ENCODE results near the gene LGALS4.

LGALS4 gene

DNA sequence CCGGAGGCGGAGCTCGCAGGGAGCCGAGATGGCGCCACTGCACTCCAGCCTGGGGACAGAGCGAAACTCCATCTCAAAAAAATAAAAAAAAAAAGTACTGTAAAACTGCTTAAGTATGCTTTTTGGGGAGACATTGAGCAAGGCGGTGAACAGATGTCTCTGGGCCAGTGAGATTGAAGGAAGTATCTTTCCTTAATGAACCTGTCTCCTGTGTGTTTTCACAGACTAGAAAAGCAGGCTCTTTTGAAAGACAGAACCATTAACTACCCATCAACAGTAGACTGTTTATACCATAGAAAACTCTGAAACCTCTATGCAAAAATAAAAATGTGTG, 20.3 kb upstream of the LGALS4 start:
- TF ChIP-seq TAF1 (IDR thresholded peaks at IDR 0.05; ENCODE audit: borderline replicate concordance, insufficient read depth, low read length): no peak
- no peak for TF ChIP-seq POLR2AphosphoS5 (IDR thresholded peaks at IDR 0.05; ENCODE audit: low read depth, low read length)
- no peak for TF ChIP-seq SIN3A (IDR thresholded peaks at IDR 0.05; ENCODE audit: borderline replicate concordance, insufficient read depth, low read length)
- no peak for TF ChIP-seq FOXP2 (optimal IDR thresholded peaks at IDR 0.05; ENCODE audit: borderline replicate concordance, extremely low read depth, extremely low read length, insufficient read depth)
- no peak for TF ChIP-seq REST (IDR thresholded peaks at IDR 0.05; ENCODE audit: insufficient read depth in 1 of 2, low read depth in 2 of 2, low read length in 2 of 2)

DNA sequence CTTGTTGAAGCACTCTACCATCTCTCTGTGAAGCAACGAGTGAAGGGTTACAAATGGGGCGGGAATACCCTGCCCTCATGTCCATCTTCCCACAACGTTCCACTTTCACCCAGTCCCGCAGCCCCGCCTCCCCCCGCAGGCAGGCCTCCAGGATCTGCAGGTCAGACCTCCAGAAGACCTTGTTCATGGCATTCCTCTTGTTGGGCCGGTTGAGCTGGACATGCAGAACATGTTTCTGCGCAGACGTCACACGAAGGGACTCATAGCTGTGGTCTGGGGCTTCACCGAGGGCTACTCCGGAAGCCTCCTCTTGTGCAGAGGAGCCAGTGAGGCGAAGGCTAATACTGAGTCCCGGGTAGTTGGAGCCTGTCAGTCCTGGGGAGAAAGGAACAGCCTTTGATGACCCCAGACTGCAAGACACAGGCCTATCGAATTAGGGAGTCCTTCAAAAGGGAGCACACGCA, 18.4 kb upstream of the LGALS4 start:
- TF ChIP-seq TAF1 (IDR thresholded peaks at IDR 0.05; ENCODE audit: borderline replicate concordance, insufficient read depth, low read length) (no peak), POLR2AphosphoS5 (IDR thresholded peaks at IDR 0.05; ENCODE audit: low read depth, low read length) (no peak; the same call in 1 of the 2 replicates), FOXP2 (optimal IDR thresholded peaks at IDR 0.05; ENCODE audit: borderline replicate concordance, extremely low read depth, extremely low read length, insufficient read depth) (no peak), SIN3A (IDR thresholded peaks at IDR 0.05; ENCODE audit: borderline replicate concordance, insufficient read depth, low read length) (no peak), REST (IDR thresholded peaks at IDR 0.05; ENCODE audit: insufficient read depth in 1 of 2, low read depth in 2 of 2, low read length in 2 of 2) (no peak)

DNA sequence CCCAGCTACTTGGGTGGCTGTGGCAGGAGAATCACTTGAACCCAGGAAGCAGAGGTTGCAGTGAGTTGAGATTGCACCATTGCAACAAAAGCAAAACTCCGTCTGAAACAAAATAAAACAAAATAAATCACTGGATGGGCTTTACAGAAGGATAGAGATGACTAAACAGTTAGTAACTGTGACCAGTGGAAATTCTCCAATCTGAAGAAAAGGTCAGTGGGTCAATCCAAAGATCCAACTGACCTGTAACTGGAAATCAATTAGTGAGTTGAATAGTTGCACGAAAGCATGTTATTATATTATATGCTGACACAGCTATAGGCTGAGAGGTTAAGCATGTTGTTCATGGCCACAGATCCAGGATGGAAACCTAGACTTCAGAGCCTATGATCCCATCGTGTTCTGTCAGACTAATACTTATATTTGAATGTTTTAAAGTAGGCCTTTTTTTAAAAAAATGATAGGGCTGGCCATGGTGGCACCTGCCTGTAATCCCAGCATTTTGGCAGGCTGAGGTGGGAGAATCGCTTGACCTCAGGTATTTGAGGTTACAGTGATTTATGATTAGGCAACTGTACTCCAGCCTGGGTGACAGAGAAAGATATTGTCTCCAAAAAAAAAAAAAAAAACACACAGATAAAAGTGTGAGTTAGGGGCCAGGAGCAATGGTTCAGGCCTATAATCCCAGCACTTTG, 17.4 kb upstream of the LGALS4 start:
- TF ChIP-seq SIN3A (IDR thresholded peaks at IDR 0.05; ENCODE audit: borderline replicate concordance, insufficient read depth, low read length): no peak
- TF ChIP-seq POLR2AphosphoS5 (IDR thresholded peaks at IDR 0.05; ENCODE audit: low read depth, low read length): no peak
- TF ChIP-seq TAF1 (IDR thresholded peaks at IDR 0.05; ENCODE audit: borderline replicate concordance, insufficient read depth, low read length): no peak
- no peak for TF ChIP-seq REST (IDR thresholded peaks at IDR 0.05; ENCODE audit: insufficient read depth in 1 of 2, low read depth in 2 of 2, low read length in 2 of 2)
- no peak for TF ChIP-seq FOXP2 (optimal IDR thresholded peaks at IDR 0.05; ENCODE audit: borderline replicate concordance, extremely low read depth, extremely low read length, insufficient read depth)

- TF ChIP-seq REST (IDR thresholded peaks at IDR 0.05; ENCODE audit: insufficient read depth in 1 of 2, low read depth in 2 of 2, low read length in 2 of 2): no peak
Observed at GRCh38 chr19:38826856-38827551, 14.3 kb upstream of the LGALS4 start.
